ENCODE measurements around the gene VPS29. TPM values are rescaled to one million over a fixed set of nuclear protein-coding genes. Genes with fewer than 3 reads are reported as not detected.

VPS29 gene
- total and polyA plus RNA-seq, 12 donors: 83.7 to 175 (median 91.5) TPM

DNA sequence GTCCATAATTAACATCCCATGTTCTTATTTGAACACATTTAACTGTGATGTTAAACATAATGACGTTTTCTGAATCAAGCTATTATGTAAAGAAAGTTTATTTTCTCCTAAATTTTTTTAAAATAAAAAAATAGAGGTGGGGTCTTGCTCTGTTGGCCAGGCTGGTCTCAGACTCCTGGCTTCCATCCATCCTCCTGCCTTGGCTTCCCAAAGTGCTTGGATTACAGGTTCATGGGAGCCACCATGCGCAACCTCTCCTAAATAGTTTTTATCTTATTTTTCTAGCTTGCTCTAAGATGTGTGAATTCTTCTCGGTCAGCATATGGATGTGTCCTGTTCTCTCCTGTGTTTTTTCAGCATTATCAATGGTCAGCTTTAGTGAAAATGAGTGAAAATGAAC, 3.4 kb upstream of the VPS29 start:
- TF ChIP-seq, protein P1, sequence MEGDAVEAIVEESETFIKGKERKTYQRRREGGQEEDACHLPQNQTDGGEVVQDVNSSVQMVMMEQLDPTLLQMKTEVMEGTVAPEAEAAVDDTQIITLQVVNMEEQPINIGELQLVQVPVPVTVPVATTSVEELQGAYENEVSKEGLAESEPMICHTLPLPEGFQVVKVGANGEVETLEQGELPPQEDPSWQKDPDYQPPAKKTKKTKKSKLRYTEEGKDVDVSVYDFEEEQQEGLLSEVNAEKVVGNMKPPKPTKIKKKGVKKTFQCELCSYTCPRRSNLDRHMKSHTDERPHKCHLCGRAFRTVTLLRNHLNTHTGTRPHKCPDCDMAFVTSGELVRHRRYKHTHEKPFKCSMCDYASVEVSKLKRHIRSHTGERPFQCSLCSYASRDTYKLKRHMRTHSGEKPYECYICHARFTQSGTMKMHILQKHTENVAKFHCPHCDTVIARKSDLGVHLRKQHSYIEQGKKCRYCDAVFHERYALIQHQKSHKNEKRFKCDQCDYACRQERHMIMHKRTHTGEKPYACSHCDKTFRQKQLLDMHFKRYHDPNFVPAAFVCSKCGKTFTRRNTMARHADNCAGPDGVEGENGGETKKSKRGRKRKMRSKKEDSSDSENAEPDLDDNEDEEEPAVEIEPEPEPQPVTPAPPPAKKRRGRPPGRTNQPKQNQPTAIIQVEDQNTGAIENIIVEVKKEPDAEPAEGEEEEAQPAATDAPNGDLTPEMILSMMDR (IDR thresholded peaks at IDR 0.05): no peak
- DNase-seq (no peak), ATAC-seq (no peak)
- H3K36me3 ChIP-seq: no peaks in the 10 kb centered on the region
- 69 to 77% methylated on average over 3 of the region's 3 CpGs for WGBS, 2 donors
- no peak overlapping the region for H3K4me3 ChIP-seq
- no peaks in the 10 kb centered on the region for H3K27me3 ChIP-seq
- H3K9me3 ChIP-seq: no peaks in the 10 kb centered on the region
- H3K4me1 ChIP-seq: peaks cover 0 to 19% (median 15%) of the 10 kb centered on the region in 9 donors
- no peak overlapping the region for H3K27ac ChIP-seq
- intact Hi-C loops (cut with DNase I): loop anchor here in 3 of 10 donors (10.0 kb wide), 2 partner anchors 189 to 319 kb away; no protein-coding TSS in a partner anchor

DNA sequence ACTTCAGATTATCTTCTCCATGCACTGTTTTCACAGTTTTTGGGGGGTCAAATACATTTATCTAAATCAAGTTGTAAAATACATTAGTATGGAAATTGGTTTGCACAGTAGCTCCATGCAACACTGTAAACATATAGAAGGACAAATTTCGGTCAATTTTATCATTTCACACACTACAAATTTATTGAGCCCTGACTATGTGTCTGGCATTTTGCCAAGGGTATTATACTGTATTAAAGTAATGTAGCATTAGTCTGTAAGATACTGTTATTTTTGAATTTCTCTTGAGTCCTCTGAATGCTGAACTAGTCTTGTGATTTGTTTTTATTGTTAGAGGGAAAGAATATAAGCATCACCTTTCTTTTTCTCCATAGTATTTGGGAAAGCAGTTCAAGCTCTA, 1.5 kb upstream of the VPS29 start:
- peaks cover 0 to 38% (median 34%) of the 10 kb centered on the region in 9 donors for H3K4me1 ChIP-seq
- H3K9me3 ChIP-seq: no peaks in the 10 kb centered on the region
- ATAC-seq (no peak), DNase-seq (no peak)
- TF ChIP-seq, protein P1 (IDR thresholded peaks at IDR 0.05): no peak
- no peak overlapping the region for H3K4me3 ChIP-seq
- peaks cover 0 to 7% (median 0%) of the 10 kb centered on the region in 9 donors for H3K36me3 ChIP-seq
- no peaks in the 10 kb centered on the region for H3K27me3 ChIP-seq
- WGBS, 2 donors: 84 to 88% methylated on average over 1 of the region's 1 CpG
- intact Hi-C loops (cut with DNase I): loop anchor here in 6 of 10 donors (2.0 to 10.0 kb wide), 5 partner anchors 35 to 384 kb away; partner anchors contain the start of genes FAM216A (in 6 of the 6) and GPN3 (in 6 of the 6)
- H3K27ac ChIP-seq: no peak overlapping the region

DNA sequence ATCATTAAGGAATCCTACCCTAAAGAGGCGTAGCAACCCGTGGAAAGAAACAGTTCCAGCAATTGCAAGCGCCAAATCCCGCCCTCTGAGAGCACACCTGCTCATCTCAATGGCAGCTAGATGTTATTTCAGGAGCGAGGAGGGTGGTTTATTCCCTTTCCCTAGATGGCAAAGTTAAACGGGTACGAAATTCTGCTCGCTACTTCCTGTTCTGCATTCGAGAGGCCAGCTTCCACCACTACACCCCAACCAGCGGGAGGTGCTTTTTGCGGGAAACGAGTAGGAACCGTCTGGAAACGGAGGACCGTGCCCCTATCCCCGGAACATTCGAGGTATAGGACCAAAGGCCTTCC, 536 bp downstream of the VPS29 start:
- peaks cover 0 to 40% (median 35%) of the 10 kb centered on the region in 9 donors for H3K4me1 ChIP-seq
- 0% methylated on average over 17 of the region's 17 CpGs for WGBS, 2 donors
- TF ChIP-seq, protein P1 (IDR thresholded peaks at IDR 0.05): no peak
- peaks cover 0 to 19% (median 0%) of the 10 kb centered on the region in 9 donors for H3K36me3 ChIP-seq
- peak overlapping the region; percentile 70 to 98 (median 85) for H3K4me3 ChIP-seq
- DNase-seq (no peak), ATAC-seq (peak; percentile 4 to 45 (median 32))
- intact Hi-C loops (cut with DNase I): loop anchor here in 7 of 10 donors (2.0 to 10.0 kb wide), 5 partner anchors 33 to 386 kb away; partner anchors contain the start of genes FAM216A (in 6 of the 7) and GPN3 (in 6 of the 7)
- H3K27me3 ChIP-seq: no peaks in the 10 kb centered on the region
- H3K9me3 ChIP-seq: no peaks in the 10 kb centered on the region
- H3K27ac ChIP-seq: peak overlapping the region; percentile 59 to 95 (median 91)

DNA sequence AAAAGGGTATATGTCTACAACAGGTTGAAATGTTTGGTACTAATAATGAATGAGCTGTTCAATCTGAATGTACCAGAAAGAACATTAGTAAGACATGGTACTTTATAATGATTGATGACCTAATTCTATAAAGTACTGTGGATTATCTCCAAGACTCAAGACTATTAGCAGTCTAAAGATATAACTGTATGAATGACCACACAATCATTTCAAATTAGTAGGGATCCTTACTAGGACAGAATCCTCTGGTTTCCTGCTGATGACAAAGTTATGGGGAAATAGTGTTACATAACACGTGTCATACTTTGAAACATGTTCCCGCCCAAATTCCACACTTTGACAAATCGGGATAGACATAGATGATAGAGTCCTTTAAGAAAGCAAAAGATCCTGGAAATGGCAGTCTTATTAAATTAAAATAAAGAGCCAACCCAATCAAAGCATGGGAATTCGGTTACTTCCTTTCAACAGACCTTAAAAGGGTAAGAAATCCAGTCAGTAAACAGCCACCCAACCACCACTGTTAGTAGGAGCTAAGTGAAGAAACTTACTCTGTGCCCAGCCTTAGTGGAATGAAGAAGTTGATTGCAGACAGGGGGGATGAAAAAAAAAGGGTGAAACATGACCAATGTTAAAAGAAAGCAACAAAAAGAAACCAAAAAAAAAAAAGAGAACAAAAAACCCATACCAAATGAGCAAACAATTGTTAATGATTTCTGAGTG, 2.8 kb downstream of the VPS29 start:
- Histone ChIP-seq H3K4me3 (no peak overlapping the region), H3K36me3 (peaks cover 0 to 42% (median 16%) of the 10 kb centered on the region in 9 donors), H3K27me3 (no peaks in the 10 kb centered on the region), H3K9me3 (no peaks in the 10 kb centered on the region), H3K4me1 (peaks cover 0 to 40% (median 35%) of the 10 kb centered on the region in 9 donors), H3K27ac (peak overlapping the region in 1 of 10 donors; percentile 41)
- intact Hi-C loops (cut with DNase I): no loop called here
- TF ChIP-seq, protein P1 (IDR thresholded peaks at IDR 0.05): no peak
- ATAC-seq: no peak
- 61 to 71% methylated on average over 4 of the region's 4 CpGs for WGBS, 2 donors
- no peak for DNase-seq

All from heart right ventricle (tissue), 16 donors.